Natural killer cell (primary cell): ENCODE results near the gene DCTN2. TPM values are rescaled to one million over a fixed set of nuclear protein-coding genes. Genes with fewer than 3 reads are reported as not detected.

ENCODE experiments used
- ATAC-seq, 3 donors: fragments of 150-1000 bp in 2 of 3; fragments of 200-7000 bp in 1 of 3; cut with Tn5 transposase; 1 replicate in 1 of 3; 2 replicates in 2 of 3; pipeline ENCODE4 v1.10.0; 2021; ENCODE audit warnings: mild to moderate bottlenecking in 2 of 3, moderate library complexity in 2 of 3
- DNase-seq, 2 donors: peaks; one replicate each; pipeline versions ENCODE4 v3.0.0 to v3.0.0-alpha.2; 2013 to 2021; ENCODE audit warnings: mixed read lengths in 1 of 2
- H3K27ac ChIP-seq: one replicate; pipeline ENCODE4 v1.5.1; 2013; ENCODE audit warnings: mild to moderate bottlenecking, low read length
- H3K27me3 ChIP-seq: one replicate; pipeline ENCODE4 v1.6.1; 2013; ENCODE audit warnings: low read length; ENCODE audit not compliant: control insufficient read depth, insufficient read depth
- H3K36me3 ChIP-seq: one replicate; pipeline ENCODE4 v1.6.1; 2013; ENCODE audit warnings: low read length; ENCODE audit not compliant: control insufficient read depth, insufficient read depth
- H3K4me1 ChIP-seq: one replicate; pipeline ENCODE4 v1.6.1; 2013; ENCODE audit warnings: low read length; ENCODE audit not compliant: control insufficient read depth, insufficient read depth
- H3K4me3 ChIP-seq: one replicate; pipeline ENCODE4 v1.5.1; 2013; ENCODE audit warnings: low read length
- H3K9me3 ChIP-seq: one replicate; pipeline ENCODE4 v1.6.1; 2013; ENCODE audit warnings: low read length; ENCODE audit not compliant: control insufficient read depth, insufficient read depth
- H3K27ac Mint-ChIP-seq, 2 donors: one replicate each; pipeline ENCODE4 v1.8.0; 2022; ENCODE audit warnings: mild to moderate bottlenecking in 2 of 2, mixed read lengths in 2 of 2, moderate library complexity in 1 of 2
- H3K27me3 Mint-ChIP-seq, 2 donors: one replicate each; pipeline ENCODE4 v1.8.0; 2022; ENCODE audit warnings: low read depth in 2 of 2, mixed read lengths in 2 of 2
- H3K36me3 Mint-ChIP-seq: one replicate; pipeline ENCODE4 v1.8.0; 2022; ENCODE audit warnings: mixed read lengths
- H3K4me1 Mint-ChIP-seq, 2 donors: one replicate each; pipeline ENCODE4 v1.8.0; 2022; ENCODE audit warnings: mixed read lengths in 2 of 2
- H3K4me3 Mint-ChIP-seq: one replicate; pipeline ENCODE4 v1.8.0; 2022; ENCODE audit warnings: mild to moderate bottlenecking, moderate library complexity, mixed read lengths
- H3K9me3 Mint-ChIP-seq, 2 donors: one replicate each; pipeline ENCODE4 v1.8.0; 2022; ENCODE audit warnings: mixed read lengths in 2 of 2
- WGBS: methylation state at CpG from one replicate; pipeline ENCODE4 v1.1.7; 2013; ENCODE audit warnings: missing lambda C conversion rate; ENCODE audit not compliant: insufficient coverage; 5-methylcytosine and 5-hydroxymethylcytosine counted together
- intact Hi-C: fragments of 100-400 bp; cut with micrococcal nuclease; formaldehyde crosslinking; loops from one replicate; pipeline ENCODE4 v1.14.2; 2022
- total RNA-seq, 4 donors: library from RNA; stranded (reverse); fragments of 120-200 nt in 1 of 4; gene quantifications; one replicate each; pipeline versions ENCODE4 v1.2.3 to v1.2.4, GENCODE V29; 2013 to 2022
- TF ChIP-seq, protein P1 (sequence below): fragments of 200-600 bp; IDR thresholded peaks from one replicate; pipeline ENCODE4 v1.8.0; 2022; ENCODE audit warnings: antibody characterized with exemption

DCTN2 gene
- total RNA-seq, 3 donors from 2014 or later (not counting 1 experiment from before 2014, with no cell fraction given), result 65.5 to 76.5 (median 71.8) TPM

GRCh38 chr12:57586832-57587429 lies 39.9 kb upstream of the DCTN2 start:
- Histone ChIP-seq H3K4me3 (no peak overlapping the region), H3K36me3 (no peaks in the 10 kb centered on the region), H3K4me1 (peaks cover 15% of the 10 kb centered on the region), H3K27ac (no peak overlapping the region), H3K27me3 (peaks cover 3% of the 10 kb centered on the region), H3K9me3 (no peaks in the 10 kb centered on the region)
- ATAC-seq, result no peak
- H3K4me1 Mint-ChIP-seq, result peaks cover 21 to 24% of the 10 kb centered on the region in 2 donors
- no peak overlapping the region for H3K27ac Mint-ChIP-seq
- H3K36me3 Mint-ChIP-seq, result peaks cover 6% of the 10 kb centered on the region
- H3K9me3 Mint-ChIP-seq, result no peaks in the 10 kb centered on the region
- intact Hi-C loops, result no loop called here
- DNase-seq, result no peak
- peaks cover 13 to 17% of the 10 kb centered on the region in 2 donors for H3K27me3 Mint-ChIP-seq
- no peak overlapping the region for H3K4me3 Mint-ChIP-seq
- 93% methylated on average over 3 of the region's 3 CpGs for WGBS
- TF ChIP-seq, protein P1, sequence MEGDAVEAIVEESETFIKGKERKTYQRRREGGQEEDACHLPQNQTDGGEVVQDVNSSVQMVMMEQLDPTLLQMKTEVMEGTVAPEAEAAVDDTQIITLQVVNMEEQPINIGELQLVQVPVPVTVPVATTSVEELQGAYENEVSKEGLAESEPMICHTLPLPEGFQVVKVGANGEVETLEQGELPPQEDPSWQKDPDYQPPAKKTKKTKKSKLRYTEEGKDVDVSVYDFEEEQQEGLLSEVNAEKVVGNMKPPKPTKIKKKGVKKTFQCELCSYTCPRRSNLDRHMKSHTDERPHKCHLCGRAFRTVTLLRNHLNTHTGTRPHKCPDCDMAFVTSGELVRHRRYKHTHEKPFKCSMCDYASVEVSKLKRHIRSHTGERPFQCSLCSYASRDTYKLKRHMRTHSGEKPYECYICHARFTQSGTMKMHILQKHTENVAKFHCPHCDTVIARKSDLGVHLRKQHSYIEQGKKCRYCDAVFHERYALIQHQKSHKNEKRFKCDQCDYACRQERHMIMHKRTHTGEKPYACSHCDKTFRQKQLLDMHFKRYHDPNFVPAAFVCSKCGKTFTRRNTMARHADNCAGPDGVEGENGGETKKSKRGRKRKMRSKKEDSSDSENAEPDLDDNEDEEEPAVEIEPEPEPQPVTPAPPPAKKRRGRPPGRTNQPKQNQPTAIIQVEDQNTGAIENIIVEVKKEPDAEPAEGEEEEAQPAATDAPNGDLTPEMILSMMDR, result no peak

- DNase-seq, result no peak
- Histone ChIP-seq H3K4me1 (peaks cover 7% of the 10 kb centered on the region), H3K27ac (no peak overlapping the region), H3K27me3 (peaks cover 3% of the 10 kb centered on the region), H3K9me3 (no peaks in the 10 kb centered on the region), H3K4me3 (no peak overlapping the region), H3K36me3 (no peaks in the 10 kb centered on the region)
- TF ChIP-seq, protein P1, result no peak
- no peak for ATAC-seq
- Mint-ChIP-seq H3K36me3 (peaks cover 6% of the 10 kb centered on the region), H3K27ac (no peak overlapping the region), H3K27me3 (peaks cover 13 to 17% of the 10 kb centered on the region in 2 donors), H3K9me3 (no peaks in the 10 kb centered on the region), H3K4me3 (no peak overlapping the region), H3K4me1 (peaks cover 14 to 16% of the 10 kb centered on the region in 2 donors)
- intact Hi-C loops, result no loop called here
- 81% methylated on average over 2 of the region's 3 CpGs for WGBS
These were observed 39.1 kb upstream of the DCTN2 start for GRCh38 chr12:57586128-57586527.

DNA sequence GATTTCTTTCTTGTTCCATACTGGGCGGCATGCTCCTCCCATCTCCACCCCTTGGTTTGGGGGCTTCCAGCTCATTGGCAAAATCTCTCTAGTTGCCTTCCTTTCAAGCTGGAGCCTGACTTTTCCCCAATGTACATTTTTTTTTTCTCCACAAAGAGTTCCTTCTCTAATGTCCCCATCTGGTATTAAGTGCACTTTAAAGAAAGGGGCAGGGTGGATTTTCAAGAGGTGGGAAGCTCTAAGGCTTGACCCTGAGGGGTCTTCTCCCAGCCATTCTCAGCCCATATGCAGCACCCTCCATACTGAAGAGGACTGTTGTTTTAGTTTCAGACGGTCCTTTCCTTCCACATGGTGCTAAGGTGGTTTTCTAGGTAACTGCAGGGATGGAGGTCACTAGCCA lies 38.2 kb upstream of the DCTN2 start:
- peaks cover 13 to 20% of the 10 kb centered on the region in 2 donors for H3K27me3 Mint-ChIP-seq
- no peak overlapping the region for H3K27ac ChIP-seq
- H3K36me3 Mint-ChIP-seq, result peaks cover 6% of the 10 kb centered on the region
- TF ChIP-seq, protein P1, result no peak
- H3K4me1 Mint-ChIP-seq, result peaks cover 9 to 10% of the 10 kb centered on the region in 2 donors
- no peaks in the 10 kb centered on the region for H3K9me3 ChIP-seq
- H3K36me3 ChIP-seq, result no peaks in the 10 kb centered on the region
- peaks cover 3% of the 10 kb centered on the region for H3K27me3 ChIP-seq
- ATAC-seq, result no peak
- intact Hi-C loops, result no loop called here
- no peak overlapping the region for H3K4me3 ChIP-seq
- WGBS, result 80% methylated on average over 2 of the region's 2 CpGs
- no peak for DNase-seq
- peaks cover under 1% of the 10 kb centered on the region for H3K4me1 ChIP-seq
- no peaks in the 10 kb centered on the region for H3K9me3 Mint-ChIP-seq
- H3K27ac Mint-ChIP-seq, result no peak overlapping the region
- H3K4me3 Mint-ChIP-seq, result no peak overlapping the region

- TF ChIP-seq, protein P1, result no peak
- no peaks in the 10 kb centered on the region for H3K4me1 ChIP-seq
- intact Hi-C loops, result no loop called here
- Mint-ChIP-seq H3K27me3 (peaks cover 13 to 20% of the 10 kb centered on the region in 2 donors), H3K9me3 (no peaks in the 10 kb centered on the region), H3K4me1 (peaks cover 8 to 9% of the 10 kb centered on the region in 2 donors), H3K36me3 (peaks cover 6% of the 10 kb centered on the region), H3K27ac (no peak overlapping the region), H3K4me3 (no peak overlapping the region)
- ATAC-seq (no peak), DNase-seq (no peak)
- no peak overlapping the region for H3K4me3 ChIP-seq
- no peaks in the 10 kb centered on the region for H3K9me3 ChIP-seq
- H3K36me3 ChIP-seq, result no peaks in the 10 kb centered on the region
- H3K27me3 ChIP-seq, result peaks cover 3% of the 10 kb centered on the region
- H3K27ac ChIP-seq, result no peak overlapping the region
These were observed 37.7 kb upstream of the DCTN2 start for GRCh38 chr12:57584690-57585089.
